Karpas-422 (cell line): ENCODE data around the gene UBR7. TPM values are rescaled to one million over a fixed set of nuclear protein-coding genes. Genes with fewer than 3 reads are reported as not detected.

ENCODE experiments used
- DNase-seq: peaks from one replicate; pipeline ENCODE4 v3.0.0-alpha.2; 2015
- H2AFZ ChIP-seq: fragments of 200-600 bp; sonication (generic); 2 replicates; pipeline ENCODE4 v1.6.1; 2014; ENCODE audit warnings: antibody characterized with exemption, low read length, mixed read lengths
- H3K27ac ChIP-seq: fragments of 200-600 bp; sonication (generic); 2 replicates; pipeline ENCODE4 v1.5.1; 2014; ENCODE audit warnings: mild to moderate bottlenecking, low read length, moderate library complexity
- H3K27me3 ChIP-seq: fragments of 200-600 bp; sonication (generic); 2 replicates; pipeline ENCODE4 v1.6.1; 2014; ENCODE audit warnings: low read length, mixed read lengths
- H3K36me3 ChIP-seq: fragments of 200-600 bp; sonication (generic); 2 replicates; pipeline ENCODE4 v1.6.1; 2014; ENCODE audit warnings: low read length, mixed read lengths; ENCODE audit not compliant: insufficient read depth
- H3K4me1 ChIP-seq: fragments of 200-600 bp; sonication (generic); 2 replicates; pipeline ENCODE4 v1.6.1; 2014; ENCODE audit warnings: mild to moderate bottlenecking, low read length, mixed read lengths
- H3K4me2 ChIP-seq: fragments of 200-600 bp; sonication (generic); 2 replicates; pipeline ENCODE4 v1.6.1; 2014; ENCODE audit warnings: low read length, low read depth, mild to moderate bottlenecking; ENCODE audit not compliant: poor library complexity, severe bottlenecking
- H3K4me3 ChIP-seq: fragments of 200-600 bp; sonication (generic); 2 replicates; pipeline ENCODE4 v1.5.1; 2014; ENCODE audit warnings: mild to moderate bottlenecking, antibody characterized with exemption, low read length, mixed read lengths
- H3K79me2 ChIP-seq: fragments of 200-600 bp; sonication (generic); 2 replicates; pipeline ENCODE4 v1.6.1; 2014; ENCODE audit warnings: mild to moderate bottlenecking, low read length, mixed read lengths
- H3K9ac ChIP-seq: fragments of 200-600 bp; sonication (generic); 2 replicates; pipeline ENCODE4 v1.6.0; 2014; ENCODE audit warnings: low read length
- H3K9me2 ChIP-seq: fragments of 200-600 bp; sonication (generic), shearing (Covaris generic); replicated peaks from 2 replicates; pipeline ENCODE4 v1.6.0; 2014; ENCODE audit warnings: mild to moderate bottlenecking, low read length, moderate library complexity; ENCODE audit not compliant: insufficient read depth
- H3K9me3 ChIP-seq: fragments of 300-700, 200-600 bp; sonication (generic); 2 replicates; pipeline ENCODE4 v1.6.1; 2014; ENCODE audit warnings: low read length, mixed read lengths
- H4K20me1 ChIP-seq: fragments of 200-600 bp; sonication (generic); 2 replicates; pipeline ENCODE4 v1.6.1; 2014; ENCODE audit warnings: mild to moderate bottlenecking, antibody characterized with exemption, low read length, low read depth; ENCODE audit not compliant: insufficient read depth
- total RNA-seq: library from RNA; depleted of rRNA; stranded (reverse); fragments of >200 nt; shearing (Covaris generic); gene quantifications from 2 replicates; pipeline ENCODE4 v1.2.3, GENCODE V29; 2014; ENCODE audit warnings: low replicate concordance

The UBR7 gene
- total RNA-seq, 1 experiment from 2014 or later = 41.0 TPM

DNA sequence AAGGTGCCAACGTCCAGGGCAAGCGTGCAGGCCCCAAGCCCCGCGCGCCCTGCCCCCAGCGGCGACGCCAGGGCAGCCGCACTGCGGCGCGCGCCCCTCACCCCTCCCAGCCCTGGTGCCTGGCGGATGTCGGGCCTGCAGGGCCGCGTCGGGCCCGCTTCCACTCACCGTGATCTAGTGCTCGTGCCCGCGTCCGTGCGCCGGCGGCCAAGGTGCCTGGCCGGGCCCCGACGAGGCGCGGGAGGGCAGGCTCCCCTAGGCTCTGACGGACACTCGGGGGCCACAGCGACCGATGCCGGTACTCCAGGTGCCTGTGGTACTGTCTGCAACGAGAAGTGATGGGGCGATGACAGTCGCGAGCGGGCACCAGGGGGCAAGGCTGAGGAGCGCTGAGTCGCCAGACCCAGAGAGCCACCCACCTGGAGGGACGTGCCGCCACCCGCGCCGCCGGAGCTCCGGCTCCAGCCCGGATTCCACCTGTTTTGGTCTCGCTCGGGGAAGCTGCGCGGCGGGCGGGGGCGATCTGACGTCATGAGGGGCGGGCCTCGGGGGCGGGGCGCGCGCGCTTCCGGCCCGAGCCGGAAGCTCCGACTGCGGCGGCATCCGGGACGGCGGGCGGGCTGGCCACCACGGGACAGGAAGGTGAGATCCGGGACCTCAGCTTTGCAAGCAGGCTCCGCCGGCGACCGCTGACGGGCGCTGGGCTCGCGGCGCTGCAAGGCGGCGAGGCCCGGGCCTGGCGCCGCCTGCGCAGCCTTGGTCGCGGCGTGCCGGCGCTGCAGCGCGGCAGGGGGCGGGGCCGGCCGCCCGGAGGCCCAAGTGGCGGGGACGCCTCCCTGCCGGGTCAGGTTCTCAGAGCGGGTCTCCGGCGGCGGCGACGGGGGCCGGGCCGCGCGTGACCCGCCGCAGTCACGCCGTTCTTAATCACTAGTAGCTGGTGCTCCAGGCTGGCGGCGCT, 22.4 kb upstream of the UBR7 start, which contains the start of the genes LYSET and MOAP1:
TSS of gene LYSET (plus strand) at position 927 of the 958 bp plus-strand sequence. CDS start 89 bp downstream, outside the sequence.
TSS of gene MOAP1 (minus strand) at position 507 of the 958 bp plus-strand sequence. CDS start 655 bp downstream, outside the sequence.
- H4K20me1 ChIP-seq = peaks cover 27% of the 10 kb centered on the region
- H3K4me1 ChIP-seq = peaks cover 31% of the 10 kb centered on the region
- H3K36me3 ChIP-seq = peaks cover 43% of the 10 kb centered on the region; the same call in 1 of the 2 replicates
- peak within 1 kb of the TSS; percentile 72; the same call in 1 of the 2 replicates for H2AFZ ChIP-seq
- peaks cover 66% of the 10 kb centered on the region for H3K79me2 ChIP-seq
- peak within 1 kb of the TSS; percentile 98 for H3K4me3 ChIP-seq
- H3K9ac ChIP-seq = peak within 1 kb of the TSS; percentile 94
- no peaks in the 10 kb centered on the region for H3K9me3 ChIP-seq
- H3K9me2 ChIP-seq = no peaks in the 10 kb centered on the region
- peak within 1 kb of the TSS; percentile 81 for H3K27ac ChIP-seq
- H3K27me3 ChIP-seq = no peaks in the 10 kb centered on the region
- DNase-seq = peak; percentile 98
- H3K4me2 ChIP-seq = peak within 1 kb of the TSS; percentile 96

DNA sequence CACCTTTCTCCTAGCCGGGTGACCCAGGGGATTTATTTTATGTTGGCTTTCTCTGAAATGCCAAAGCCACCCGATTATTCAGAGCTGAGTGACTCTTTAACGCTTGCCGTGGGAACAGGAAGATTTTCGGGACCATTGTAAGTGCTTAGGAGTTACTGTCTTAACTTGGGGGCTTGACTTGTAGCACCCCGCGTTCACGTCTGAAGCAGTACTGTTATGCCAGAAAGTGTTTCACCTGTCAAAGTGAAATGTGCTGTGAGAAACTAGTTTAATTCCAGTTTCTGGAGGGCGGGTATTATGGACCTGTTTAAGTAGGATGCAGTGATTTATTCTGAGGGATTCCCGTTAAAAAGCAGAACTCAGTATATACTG, 21.7 kb upstream of the UBR7 start:
- peaks cover 71% of the 10 kb centered on the region for H3K79me2 ChIP-seq
- peak overlapping the region; percentile 65; the same call in 1 of the 2 replicates for H2AFZ ChIP-seq
- H3K4me1 ChIP-seq = peaks cover 30% of the 10 kb centered on the region
- H3K9me2 ChIP-seq = no peaks in the 10 kb centered on the region
- H3K27me3 ChIP-seq = no peaks in the 10 kb centered on the region
- peaks cover 43% of the 10 kb centered on the region; the same call in 1 of the 2 replicates for H3K36me3 ChIP-seq
- peak overlapping the region; percentile 94 for H3K9ac ChIP-seq
- peak overlapping the region; percentile 96 for H3K4me2 ChIP-seq
- DNase-seq = peak; percentile 68
- peak overlapping the region; percentile 98 for H3K4me3 ChIP-seq
- H3K9me3 ChIP-seq = no peaks in the 10 kb centered on the region
- peaks cover 27% of the 10 kb centered on the region for H4K20me1 ChIP-seq
- peak overlapping the region; percentile 81 for H3K27ac ChIP-seq

DNA sequence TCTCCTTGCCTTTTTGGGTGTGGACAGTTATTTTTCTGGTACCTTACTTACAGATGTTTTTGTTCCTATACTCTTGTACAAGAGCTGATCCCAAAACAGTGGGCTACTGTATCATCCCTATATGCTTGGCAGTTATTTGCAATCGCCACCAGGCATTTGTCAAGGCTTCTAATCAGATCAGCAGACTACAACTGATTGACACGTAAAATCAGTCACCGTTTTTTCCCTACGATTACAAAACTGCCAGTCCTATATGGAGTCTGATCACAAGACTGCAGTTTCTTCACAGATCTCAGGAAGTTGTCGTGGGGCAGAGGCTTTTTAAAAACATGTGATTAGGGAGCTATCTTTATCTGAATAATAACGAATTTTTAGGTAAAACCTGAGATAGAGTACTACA, 20.6 kb upstream of the UBR7 start:
- H3K4me1 ChIP-seq = peaks cover 28% of the 10 kb centered on the region
- DNase-seq = no peak
- H3K27ac ChIP-seq = no peak overlapping the region
- H3K36me3 ChIP-seq = peaks cover 43% of the 10 kb centered on the region; the same call in 1 of the 2 replicates
- peak overlapping the region; percentile 96 for H3K4me2 ChIP-seq
- H4K20me1 ChIP-seq = peaks cover 27% of the 10 kb centered on the region
- no peaks in the 10 kb centered on the region for H3K9me3 ChIP-seq
- peak overlapping the region; percentile 94 for H3K9ac ChIP-seq
- H2AFZ ChIP-seq = no peak overlapping the region
- no peaks in the 10 kb centered on the region for H3K27me3 ChIP-seq
- H3K9me2 ChIP-seq = no peaks in the 10 kb centered on the region
- H3K79me2 ChIP-seq = peaks cover 76% of the 10 kb centered on the region
- peak overlapping the region; percentile 98 for H3K4me3 ChIP-seq

DNA sequence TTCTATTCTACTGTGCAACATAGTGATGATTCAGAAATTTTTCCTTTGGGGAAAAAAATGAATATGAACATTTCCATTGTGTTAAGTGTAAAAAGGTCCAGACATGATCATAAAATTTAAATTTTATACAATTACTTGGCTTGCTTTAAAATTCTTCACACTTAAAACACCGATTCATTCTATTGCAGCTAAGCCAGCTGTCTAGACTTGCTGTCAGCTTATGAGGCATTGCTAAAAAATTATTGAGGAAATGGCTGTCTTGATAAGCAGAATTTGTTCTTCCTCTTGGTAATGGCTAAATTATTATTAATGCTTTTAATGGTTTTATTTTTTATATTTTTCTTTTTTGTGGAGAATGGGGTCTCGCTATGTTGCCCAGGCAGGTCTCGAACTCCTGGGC, 20.1 kb upstream of the UBR7 start:
- Histone ChIP-seq H3K79me2 (peaks cover 80% of the 10 kb centered on the region), H3K27me3 (no peaks in the 10 kb centered on the region), H3K4me3 (peak overlapping the region; percentile 98; the same call in 1 of the 2 replicates), H3K4me1 (peaks cover 28% of the 10 kb centered on the region), H3K9me3 (no peaks in the 10 kb centered on the region), H3K27ac (no peak overlapping the region), H3K9me2 (no peaks in the 10 kb centered on the region), H2AFZ (no peak overlapping the region), H4K20me1 (peaks cover 24% of the 10 kb centered on the region), H3K4me2 (peak overlapping the region; percentile 96), H3K9ac (no peak overlapping the region), H3K36me3 (peaks cover 39% of the 10 kb centered on the region; the same call in 1 of the 2 replicates)
- no peak for DNase-seq

DNA sequence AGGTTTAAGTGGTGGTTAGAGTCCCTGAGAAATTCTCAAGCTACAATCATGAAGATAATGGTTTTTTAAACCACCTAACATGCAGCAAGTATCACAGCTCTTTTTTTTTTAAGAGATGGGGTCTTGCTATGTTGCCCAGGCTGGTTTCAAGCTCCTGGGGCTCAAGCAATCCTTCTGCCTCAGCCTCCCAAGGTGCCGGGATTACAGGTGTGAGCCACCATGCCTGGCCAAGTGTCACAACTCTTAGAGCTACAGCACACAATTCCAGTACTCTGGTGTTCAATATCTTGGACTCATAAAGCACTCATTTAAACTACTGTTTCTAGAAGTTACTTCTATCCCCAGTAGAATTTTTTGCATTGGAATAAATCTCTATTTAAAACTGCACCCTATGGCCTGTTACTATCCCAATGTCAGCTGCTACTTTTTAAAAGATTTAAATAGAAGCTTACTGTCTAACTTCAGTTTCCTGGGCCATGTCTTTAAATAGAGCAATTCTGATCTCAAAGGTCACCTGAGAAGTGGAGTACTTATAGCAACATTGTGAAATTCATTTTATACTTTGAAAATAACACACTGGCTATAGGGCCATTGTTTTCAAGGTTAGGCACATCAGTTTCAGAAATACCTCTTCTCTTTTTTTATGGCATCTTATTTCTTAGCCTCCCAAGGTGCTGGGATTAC, 11.6 kb upstream of the UBR7 start:
- H3K27me3 ChIP-seq = no peaks in the 10 kb centered on the region
- no peaks in the 10 kb centered on the region for H4K20me1 ChIP-seq
- H3K4me3 ChIP-seq = no peak overlapping the region
- H3K36me3 ChIP-seq = no peaks in the 10 kb centered on the region; the same call in 1 of the 2 replicates
- no peak overlapping the region for H2AFZ ChIP-seq
- no peak overlapping the region for H3K4me2 ChIP-seq
- peaks cover 30% of the 10 kb centered on the region for H3K79me2 ChIP-seq
- no peaks in the 10 kb centered on the region for H3K4me1 ChIP-seq
- H3K9me3 ChIP-seq = no peaks in the 10 kb centered on the region
- no peaks in the 10 kb centered on the region for H3K9me2 ChIP-seq
- H3K9ac ChIP-seq = no peak overlapping the region
- H3K27ac ChIP-seq = no peak overlapping the region
- DNase-seq = no peak

DNA sequence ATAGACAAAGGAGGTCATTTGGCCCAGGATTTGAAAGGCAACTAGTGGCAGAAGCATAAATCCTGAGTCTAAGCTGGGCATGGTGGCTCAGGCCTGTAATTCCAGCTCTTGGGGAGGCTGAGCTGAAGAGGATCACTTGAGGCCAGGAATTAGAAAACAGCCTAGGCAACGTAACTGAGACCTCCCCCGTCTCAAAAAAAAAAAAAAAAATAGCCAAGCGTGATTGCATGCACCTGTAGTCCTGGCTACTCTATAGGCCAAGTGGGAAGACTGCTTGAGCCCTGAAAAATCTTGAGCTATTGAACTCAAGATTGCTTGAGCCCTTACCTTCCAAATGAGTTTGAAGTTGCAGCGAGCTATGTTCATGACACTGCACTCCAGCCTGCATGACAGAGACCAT, 8.0 kb upstream of the UBR7 start:
- no peaks in the 10 kb centered on the region for H3K27me3 ChIP-seq

DNA sequence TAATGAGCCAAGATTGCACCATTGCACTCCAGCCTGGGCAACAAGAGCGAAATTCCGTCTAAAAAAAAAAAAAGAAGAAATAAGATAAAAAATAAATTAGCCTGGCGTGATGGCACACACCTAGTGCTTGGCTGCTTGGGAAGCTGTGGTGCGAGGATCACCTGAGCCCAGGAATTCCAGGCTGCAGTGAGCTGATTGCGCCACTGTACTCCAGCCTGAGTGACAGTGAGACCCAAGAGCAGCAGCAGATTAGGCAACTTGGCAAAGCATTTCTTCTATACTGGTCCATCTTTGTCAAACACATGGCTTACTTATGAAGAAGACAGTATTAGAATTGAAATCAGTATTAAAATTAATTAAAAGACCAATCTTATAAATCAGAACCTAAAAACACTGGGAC, 6.5 kb upstream of the UBR7 start:
- no peak overlapping the region for H2AFZ ChIP-seq
- DNase-seq = no peak
- H3K79me2 ChIP-seq = peaks cover 64% of the 10 kb centered on the region
- no peak overlapping the region for H3K4me3 ChIP-seq
- H3K9ac ChIP-seq = no peak overlapping the region
- H3K36me3 ChIP-seq = peaks cover 23% of the 10 kb centered on the region; the same call in 1 of the 2 replicates
- H3K4me1 ChIP-seq = peaks cover 16% of the 10 kb centered on the region
- no peaks in the 10 kb centered on the region for H3K9me3 ChIP-seq
- H3K27ac ChIP-seq = no peak overlapping the region
- no peaks in the 10 kb centered on the region for H3K27me3 ChIP-seq
- no peaks in the 10 kb centered on the region for H4K20me1 ChIP-seq
- no peak overlapping the region for H3K4me2 ChIP-seq
- H3K9me2 ChIP-seq = no peaks in the 10 kb centered on the region

More for the DNA sequence above, 8.0 kb upstream of the UBR7 start:
- Histone ChIP-seq H3K4me1 (peaks cover 3% of the 10 kb centered on the region; the same call in 1 of the 2 replicates), H3K9ac (no peak overlapping the region), H3K79me2 (peaks cover 49% of the 10 kb centered on the region), H3K9me2 (no peaks in the 10 kb centered on the region), H3K36me3 (peaks cover 13% of the 10 kb centered on the region; the same call in 1 of the 2 replicates), H3K9me3 (no peaks in the 10 kb centered on the region), H3K4me2 (no peak overlapping the region), H2AFZ (no peak overlapping the region), H3K27ac (no peak overlapping the region), H4K20me1 (no peaks in the 10 kb centered on the region), H3K4me3 (no peak overlapping the region)
- DNase-seq = no peak
